HG02852 (cell line): ENCODE results near the gene TOGARAM1.

Experiments used
- ATAC-seq: cut with Tn5 transposase; IDR thresholded peaks from one replicate; pipeline ENCODE4 v1.9.1; 2021; ENCODE audit warnings: mild to moderate bottlenecking, moderate library complexity; ENCODE audit not compliant: unreplicated experiment

The TOGARAM1 gene

DNA sequence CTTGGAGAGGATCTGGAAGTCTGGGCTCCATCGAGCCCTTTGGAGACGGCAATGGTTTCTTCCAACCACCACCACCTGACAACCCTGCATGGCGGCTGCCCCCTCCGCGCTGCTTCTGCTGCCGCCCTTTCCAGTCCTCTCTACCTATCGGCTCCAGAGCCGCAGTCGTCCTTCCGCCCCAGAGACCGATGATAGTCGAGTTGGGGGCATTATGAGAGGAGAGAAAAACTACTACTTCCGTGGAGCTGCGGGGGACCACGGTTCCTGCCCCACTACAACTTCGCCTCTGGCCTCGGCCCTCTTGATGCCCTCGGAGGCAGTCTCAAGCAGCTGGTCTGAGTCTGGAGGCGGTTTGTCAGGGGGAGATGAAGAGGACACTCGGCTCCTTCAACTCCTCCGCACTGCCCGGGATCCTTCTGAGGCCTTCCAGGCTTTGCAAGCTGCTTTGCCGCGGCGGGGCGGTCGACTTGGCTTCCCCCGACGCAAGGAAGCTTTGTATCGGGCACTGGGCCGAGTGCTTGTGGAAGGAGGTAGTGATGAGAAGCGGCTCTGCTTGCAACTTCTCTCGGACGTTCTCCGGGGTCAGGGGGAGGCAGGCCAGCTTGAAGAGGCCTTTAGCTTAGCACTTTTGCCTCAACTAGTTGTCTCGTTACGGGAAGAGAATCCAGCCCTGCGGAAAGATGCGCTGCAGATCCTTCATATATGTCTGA is 499 bp downstream of the TOGARAM1 start:
- ATAC-seq = peak; percentile 28

DNA sequence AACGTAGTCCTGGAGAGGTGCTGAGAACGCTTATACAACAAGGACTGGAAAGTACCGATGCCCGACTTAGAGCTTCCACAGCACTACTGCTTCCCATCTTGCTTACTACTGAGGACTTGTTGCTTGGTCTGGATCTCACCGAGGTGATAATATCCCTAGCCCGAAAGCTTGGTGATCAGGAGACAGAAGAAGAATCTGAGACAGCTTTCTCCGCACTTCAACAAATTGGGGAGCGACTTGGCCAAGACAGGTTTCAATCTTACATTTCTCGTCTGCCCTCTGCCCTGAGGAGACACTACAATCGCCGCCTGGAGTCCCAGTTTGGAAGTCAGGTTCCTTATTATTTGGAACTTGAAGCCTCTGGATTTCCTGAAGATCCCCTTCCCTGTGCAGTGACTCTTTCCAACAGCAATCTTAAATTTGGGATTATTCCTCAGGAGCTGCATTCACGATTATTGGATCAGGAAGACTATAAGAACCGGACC is 1.1 kb downstream of the TOGARAM1 start:
- no peak for ATAC-seq

GRCh38 chr14:44963775-44964380 is 1.9 kb downstream of the TOGARAM1 start:
- ATAC-seq = no peak

DNA sequence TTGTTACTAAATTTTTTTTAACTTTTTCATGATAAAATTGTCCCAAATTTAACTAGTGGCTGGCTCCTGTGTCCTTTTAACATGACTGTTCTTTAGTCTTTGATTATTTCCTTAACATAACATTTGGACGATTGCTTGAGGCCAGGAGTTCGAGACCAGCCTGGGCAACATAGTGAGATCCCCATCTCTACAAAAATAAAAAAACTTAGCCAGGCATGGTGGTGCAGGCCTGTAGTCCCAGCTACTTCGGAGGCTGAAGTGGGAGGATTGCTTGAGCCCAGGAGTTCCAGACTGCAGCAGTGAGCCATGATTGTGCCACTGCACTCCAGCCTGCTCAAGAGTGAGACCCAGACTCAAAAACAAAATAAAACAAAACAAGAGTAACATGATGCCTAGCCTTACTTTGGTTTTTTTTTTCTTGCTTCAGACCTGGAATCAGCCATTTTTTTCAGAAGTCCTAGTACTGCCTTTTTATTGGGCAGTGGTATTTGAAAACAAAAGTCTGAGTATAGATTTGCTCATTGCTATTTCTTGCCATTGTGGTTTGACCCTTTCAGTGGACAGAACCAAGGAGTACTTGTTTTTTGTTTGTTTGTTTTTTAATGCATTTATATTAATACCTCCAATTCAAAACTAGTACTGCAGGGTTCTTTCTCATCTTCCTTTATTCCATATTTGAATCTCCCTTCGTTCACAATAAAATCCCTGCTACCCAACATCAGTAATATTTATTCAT is 4.8 kb downstream of the TOGARAM1 start:
- ATAC-seq = no peak

- no peak for ATAC-seq
Observed at GRCh38 chr14:44968714-44969113, 6.7 kb downstream of the TOGARAM1 start.

DNA sequence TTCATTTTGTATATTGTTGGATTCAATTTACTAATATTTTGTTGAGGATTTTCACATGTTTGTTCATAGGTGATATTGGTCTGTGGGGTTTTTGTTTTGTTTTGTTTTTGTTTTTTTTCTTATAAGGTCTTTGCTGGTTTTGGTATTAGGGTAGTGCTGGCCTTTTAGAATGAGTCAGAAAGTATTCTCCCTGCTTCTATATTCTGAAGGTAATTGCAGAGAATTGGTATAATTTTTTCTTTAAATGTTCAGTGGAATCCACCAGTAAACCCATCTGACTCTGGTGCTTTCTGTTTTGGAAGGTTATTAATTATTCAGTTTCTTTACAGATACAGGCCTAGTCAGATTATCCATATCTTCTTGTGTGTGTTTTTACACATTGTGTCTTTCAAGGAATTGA is 8.9 kb downstream of the TOGARAM1 start:
- no peak for ATAC-seq

- no peak for ATAC-seq
Observed at GRCh38 chr14:44971459-44971858, 9.5 kb downstream of the TOGARAM1 start.

GRCh38 chr14:44979273-44979672 is 17.3 kb downstream of the TOGARAM1 start:
- no peak for ATAC-seq

DNA sequence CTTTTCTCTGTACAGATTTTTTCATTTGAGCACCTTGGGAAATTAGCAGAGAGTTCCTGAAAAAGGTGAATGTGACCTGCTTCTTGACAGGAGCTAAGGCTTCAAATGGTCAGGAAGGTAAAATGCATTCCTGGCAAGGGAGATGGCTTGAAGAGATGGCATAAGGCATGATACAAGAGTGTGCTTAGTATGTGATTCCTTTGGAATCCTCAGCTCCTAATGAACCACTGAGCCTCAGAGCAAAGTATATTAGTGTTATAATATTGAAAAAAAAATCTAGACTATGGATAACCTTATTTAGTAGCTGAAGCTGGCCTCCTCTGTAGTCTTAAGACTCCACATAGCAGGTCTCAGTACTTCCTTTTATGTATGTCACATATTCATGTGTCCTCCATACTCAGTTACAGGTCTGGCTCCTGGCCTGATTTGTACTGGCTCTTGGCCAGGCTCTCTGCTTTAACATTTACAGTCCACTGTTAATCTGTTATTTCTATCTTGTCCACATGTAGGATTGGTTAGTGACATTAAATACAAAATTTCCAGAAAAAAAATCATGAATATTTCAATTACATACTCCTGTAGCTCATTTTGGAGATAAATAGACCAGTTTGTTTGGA is 17.9 kb downstream of the TOGARAM1 start:
- ATAC-seq = no peak

DNA sequence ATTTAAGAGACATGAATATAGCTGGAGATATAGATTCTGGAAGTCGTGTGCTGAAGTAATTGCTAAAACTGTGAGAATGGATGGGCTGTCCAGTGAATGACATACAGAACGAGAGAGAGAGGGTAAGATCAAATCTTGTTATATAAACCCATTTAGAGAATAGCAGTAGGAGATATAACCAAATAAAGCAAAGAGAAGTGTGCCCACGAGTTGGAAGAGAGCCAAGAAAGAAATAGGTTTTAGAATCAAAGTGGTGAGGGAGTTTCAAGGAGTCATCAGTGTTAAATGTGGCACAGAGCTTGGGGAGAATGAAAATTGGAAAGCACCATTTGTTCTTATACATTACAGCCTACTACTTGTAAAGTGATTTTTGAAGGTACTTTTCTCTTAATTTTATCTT is 19.2 kb downstream of the TOGARAM1 start:
- ATAC-seq = no peak

DNA sequence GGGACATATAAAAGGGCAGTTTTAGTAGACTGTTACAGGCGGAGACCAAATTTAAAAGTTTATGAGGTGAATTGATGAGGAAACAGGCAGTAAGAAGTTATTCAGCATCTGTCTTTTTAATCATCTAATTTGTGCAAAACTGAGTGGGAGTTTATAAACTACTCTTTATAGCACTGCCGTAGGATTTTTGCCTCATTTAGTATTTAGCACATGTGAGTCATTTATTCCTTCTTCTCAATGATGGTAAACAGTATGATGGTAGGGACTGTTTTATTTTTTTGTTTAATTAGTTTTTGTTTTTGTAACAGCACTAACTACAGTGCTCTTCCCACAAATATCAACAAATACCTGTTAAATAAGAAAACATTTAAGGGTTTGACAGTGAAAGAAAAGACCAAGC is 20.6 kb downstream of the TOGARAM1 start:
- ATAC-seq = no peak

- ATAC-seq = no peak
Observed at GRCh38 chr14:44988694-44989093, 26.7 kb downstream of the TOGARAM1 start.

DNA sequence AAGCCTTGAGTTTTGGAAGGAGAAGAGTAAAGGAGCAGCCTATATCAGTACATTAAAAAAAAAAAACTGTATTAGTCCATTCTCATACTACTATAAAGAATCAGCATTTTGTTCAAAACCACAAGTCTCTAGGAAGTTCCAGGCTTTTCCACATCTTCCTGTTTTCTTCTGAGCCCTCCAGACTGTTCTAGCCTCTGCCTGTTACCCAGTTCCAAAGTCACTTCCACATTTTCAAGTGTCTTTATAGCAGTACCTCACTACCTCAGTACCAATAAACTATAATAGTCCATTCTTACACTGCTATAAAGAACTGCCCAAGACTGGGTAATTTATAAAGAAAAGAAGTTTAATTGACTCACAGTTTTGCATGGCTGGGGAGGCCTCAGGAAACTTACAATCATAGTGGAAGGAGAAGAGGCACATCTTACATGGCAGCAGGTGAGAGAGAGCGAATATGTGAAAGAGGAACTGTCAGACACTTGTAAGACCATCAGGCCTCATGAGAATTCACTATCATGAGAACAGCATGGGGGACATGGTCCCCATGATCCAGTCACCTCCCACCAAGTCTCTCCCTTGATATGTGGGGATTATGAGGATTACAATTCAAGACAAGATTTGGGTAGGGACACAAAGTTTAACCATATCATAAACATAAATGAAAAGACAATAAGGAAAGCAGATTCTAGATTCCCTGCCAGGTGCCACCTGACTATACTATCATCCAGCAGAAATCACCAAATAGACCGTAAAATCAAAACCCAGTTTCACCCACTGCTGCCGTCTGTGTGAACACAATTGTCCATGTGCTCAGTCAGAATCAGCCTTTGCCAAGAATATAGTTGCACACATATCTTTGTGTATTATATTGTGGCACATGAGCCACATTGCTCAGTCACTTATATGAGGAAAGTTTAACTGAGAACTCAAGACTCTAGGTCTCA is 27.8 kb downstream of the TOGARAM1 start:
- no peak for ATAC-seq

- no peak for ATAC-seq
Observed at GRCh38 chr14:44990533-44990932, 28.5 kb downstream of the TOGARAM1 start.

GRCh38 chr14:44995196-44995595 is 33.2 kb downstream of the TOGARAM1 start:
- ATAC-seq = no peak

- no peak for ATAC-seq
Observed at GRCh38 chr14:44995770-44996294, 33.8 kb downstream of the TOGARAM1 start.

DNA sequence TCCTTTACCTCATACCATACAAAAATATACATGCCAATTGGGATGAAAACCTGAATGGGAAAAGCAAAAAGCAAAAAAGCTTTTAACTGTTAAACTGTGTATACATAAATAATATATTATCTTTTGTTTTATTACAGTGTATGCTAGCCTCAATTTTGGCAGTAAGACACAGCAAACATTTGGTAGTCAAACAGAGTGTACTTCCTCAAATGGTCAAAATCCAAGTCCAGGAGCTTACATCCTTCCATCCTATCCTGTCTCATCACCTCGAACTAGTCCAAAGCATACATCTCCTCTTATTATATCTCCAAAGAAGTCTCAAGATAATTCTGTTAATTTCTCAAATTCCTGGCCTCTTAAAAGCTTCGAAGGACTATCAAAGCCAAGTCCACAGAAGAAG is 41.9 kb downstream of the TOGARAM1 start:
- no peak for ATAC-seq

GRCh38 chr14:45015133-45015532 is 53.1 kb downstream of the TOGARAM1 start:
- no peak for ATAC-seq

DNA sequence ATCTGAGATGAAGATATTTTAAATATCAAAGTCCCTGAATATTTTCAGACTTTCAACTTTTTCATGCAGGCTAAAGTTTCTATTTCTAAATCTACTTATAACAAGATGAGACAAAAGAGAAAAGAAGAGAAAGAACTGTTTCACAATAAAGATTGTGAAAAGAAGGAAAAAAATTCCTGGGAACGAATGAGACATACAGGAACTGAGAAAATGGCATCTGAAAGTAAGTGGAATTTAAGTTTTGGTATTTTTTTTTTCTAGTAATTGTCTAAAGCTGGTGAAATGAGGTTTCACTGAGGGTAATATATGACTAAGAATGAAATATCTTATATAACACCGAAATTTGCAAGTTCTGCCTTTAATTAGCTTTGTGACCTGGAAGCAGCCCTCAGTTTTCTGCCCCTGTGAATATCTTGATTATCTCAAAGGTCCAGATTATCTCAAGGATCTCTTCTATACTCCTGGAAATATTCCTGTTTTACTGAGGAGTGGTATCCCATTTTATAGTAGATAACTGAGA is 66.2 kb downstream of the TOGARAM1 start:
- ATAC-seq = peak; percentile 65

DNA sequence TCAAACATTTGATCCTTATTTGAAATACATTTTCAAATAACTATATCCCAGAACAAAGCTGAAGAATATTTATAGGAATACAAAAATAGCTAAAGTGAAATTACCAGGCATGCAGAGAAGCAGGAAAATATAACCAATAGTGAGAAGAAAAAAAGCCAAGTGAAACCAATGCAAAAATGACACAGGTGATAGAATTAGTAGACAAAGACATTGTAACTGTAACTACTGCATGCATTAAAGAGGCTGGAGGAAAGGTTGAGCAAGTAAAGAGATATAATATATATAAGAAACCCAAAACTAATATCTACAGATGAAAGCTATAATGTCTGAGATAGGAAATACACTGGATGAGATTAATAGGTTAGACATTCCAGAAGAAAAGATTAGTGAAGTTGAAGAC is 72.7 kb downstream of the TOGARAM1 start:
- ATAC-seq = peak; percentile 61
